ENCODE data around the gene KIF6.

DNA sequence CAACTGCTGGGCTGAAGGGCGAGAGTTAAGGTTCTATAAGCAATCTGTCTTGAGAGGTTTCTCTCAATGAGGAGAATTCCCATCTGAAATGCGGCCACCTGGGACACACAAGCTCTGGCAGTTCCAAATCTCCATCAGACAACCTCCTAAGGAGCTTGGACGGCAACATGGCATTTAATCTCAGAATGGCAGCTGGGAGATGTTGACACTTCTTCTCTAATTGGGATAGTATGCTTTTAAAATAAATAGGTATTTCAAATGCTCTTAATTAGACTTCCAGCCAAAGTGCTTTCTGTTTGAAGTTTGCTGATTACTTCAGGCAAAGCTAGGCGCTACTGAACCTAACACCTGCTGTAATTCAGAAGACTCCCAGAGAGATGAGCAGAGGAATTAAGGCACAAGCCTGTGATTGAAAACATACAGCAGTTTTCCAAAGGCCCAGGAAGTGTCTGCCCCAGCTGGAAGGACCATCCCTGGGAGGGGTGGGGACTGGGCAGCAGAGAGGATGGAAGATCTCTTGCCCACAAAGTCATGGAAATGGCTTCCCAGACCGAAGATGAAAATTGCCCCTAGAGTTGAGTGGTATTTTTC lies 343.6 kb downstream of the KIF6 start:
- TF ChIP-seq, protein P1, sequence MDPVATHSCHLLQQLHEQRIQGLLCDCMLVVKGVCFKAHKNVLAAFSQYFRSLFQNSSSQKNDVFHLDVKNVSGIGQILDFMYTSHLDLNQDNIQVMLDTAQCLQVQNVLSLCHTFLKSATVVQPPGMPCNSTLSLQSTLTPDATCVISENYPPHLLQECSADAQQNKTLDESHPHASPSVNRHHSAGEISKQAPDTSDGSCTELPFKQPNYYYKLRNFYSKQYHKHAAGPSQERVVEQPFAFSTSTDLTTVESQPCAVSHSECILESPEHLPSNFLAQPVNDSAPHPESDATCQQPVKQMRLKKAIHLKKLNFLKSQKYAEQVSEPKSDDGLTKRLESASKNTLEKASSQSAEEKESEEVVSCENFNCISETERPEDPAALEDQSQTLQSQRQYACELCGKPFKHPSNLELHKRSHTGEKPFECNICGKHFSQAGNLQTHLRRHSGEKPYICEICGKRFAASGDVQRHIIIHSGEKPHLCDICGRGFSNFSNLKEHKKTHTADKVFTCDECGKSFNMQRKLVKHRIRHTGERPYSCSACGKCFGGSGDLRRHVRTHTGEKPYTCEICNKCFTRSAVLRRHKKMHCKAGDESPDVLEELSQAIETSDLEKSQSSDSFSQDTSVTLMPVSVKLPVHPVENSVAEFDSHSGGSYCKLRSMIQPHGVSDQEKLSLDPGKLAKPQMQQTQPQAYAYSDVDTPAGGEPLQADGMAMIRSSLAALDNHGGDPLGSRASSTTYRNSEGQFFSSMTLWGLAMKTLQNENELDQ (tag by site-specific recombination; IDR thresholded peaks at IDR 0.05; ENCODE audit: low read depth): no peak
- TF ChIP-seq, protein P2, sequence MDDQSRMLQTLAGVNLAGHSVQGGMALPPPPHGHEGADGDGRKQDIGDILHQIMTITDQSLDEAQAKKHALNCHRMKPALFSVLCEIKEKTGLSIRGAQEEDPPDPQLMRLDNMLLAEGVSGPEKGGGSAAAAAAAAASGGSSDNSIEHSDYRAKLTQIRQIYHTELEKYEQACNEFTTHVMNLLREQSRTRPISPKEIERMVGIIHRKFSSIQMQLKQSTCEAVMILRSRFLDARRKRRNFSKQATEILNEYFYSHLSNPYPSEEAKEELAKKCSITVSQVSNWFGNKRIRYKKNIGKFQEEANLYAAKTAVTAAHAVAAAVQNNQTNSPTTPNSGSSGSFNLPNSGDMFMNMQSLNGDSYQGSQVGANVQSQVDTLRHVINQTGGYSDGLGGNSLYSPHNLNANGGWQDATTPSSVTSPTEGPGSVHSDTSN (CRISPR knock-in tag; IDR thresholded peaks at IDR 0.05): no peak
- TF ChIP-seq ZNF555 (tag by site-specific recombination; conservative IDR thresholded peaks at IDR 0.05): no peak
- TF ChIP-seq, protein P3, sequence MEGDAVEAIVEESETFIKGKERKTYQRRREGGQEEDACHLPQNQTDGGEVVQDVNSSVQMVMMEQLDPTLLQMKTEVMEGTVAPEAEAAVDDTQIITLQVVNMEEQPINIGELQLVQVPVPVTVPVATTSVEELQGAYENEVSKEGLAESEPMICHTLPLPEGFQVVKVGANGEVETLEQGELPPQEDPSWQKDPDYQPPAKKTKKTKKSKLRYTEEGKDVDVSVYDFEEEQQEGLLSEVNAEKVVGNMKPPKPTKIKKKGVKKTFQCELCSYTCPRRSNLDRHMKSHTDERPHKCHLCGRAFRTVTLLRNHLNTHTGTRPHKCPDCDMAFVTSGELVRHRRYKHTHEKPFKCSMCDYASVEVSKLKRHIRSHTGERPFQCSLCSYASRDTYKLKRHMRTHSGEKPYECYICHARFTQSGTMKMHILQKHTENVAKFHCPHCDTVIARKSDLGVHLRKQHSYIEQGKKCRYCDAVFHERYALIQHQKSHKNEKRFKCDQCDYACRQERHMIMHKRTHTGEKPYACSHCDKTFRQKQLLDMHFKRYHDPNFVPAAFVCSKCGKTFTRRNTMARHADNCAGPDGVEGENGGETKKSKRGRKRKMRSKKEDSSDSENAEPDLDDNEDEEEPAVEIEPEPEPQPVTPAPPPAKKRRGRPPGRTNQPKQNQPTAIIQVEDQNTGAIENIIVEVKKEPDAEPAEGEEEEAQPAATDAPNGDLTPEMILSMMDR (tag by site-specific recombination; IDR thresholded peaks at IDR 0.05): no peak
- TF ChIP-seq ZBTB21 (tag by site-specific recombination; IDR thresholded peaks at IDR 0.05): no peak
- no peak for TF ChIP-seq ZSCAN30 (tag by site-specific recombination; IDR thresholded peaks at IDR 0.05)
- no peak for TF ChIP-seq ZBTB20 (tag by site-specific recombination; IDR thresholded peaks at IDR 0.05)
